NCI-H1436 (cell line): ENCODE results near the gene FLNA.
A peak's percentile ranks its signal among the peaks of the same experiment; 100 is the strongest.
"Not testable (repeated sequence)": the region's sequence is repeated elsewhere in the genome, so short reads cannot be mapped to it uniquely, and the experiment has no call there.

Experiments
- DNase-seq: peaks from one replicate; lab custom pipeline; 2025; lab: John Stamatoyannopoulos, UW

Gene FLNA

GRCh38 chrX:154398668-154399526 lies 24.5 kb upstream of the FLNA start:
- peak; percentile 81 for DNase-seq

- peak; percentile 98 for DNase-seq
Measured at GRCh38 chrX:154397888-154398667, 23.6 kb upstream of the FLNA start, which contains the start of gene RPL10. TSS of gene RPL10 (plus strand) at chrX:154398377. CDS start at chrX:154398520, 143 bp downstream.

- DNase-seq: peak; percentile 59
Measured at GRCh38 chrX:154396973-154397887, 22.8 kb upstream of the FLNA start.

GRCh38 chrX:154396363-154396762 lies 21.9 kb upstream of the FLNA start:
- DNase-seq: not testable (repeated sequence)

GRCh38 chrX:154389812-154390747 lies 15.6 kb upstream of the FLNA start:
- DNase-seq: not testable (repeated sequence)

- not testable (repeated sequence) for DNase-seq
Measured at GRCh38 chrX:154388649-154389048, 14.2 kb upstream of the FLNA start.

GRCh38 chrX:154388094-154388493 lies 13.7 kb upstream of the FLNA start:
- not testable (repeated sequence) for DNase-seq

GRCh38 chrX:154384284-154384892 lies 10.0 kb upstream of the FLNA start:
- DNase-seq: no peak

GRCh38 chrX:154383359-154384283 lies 9.2 kb upstream of the FLNA start:
- no peak for DNase-seq

GRCh38 chrX:154382483-154383069 lies 8.1 kb upstream of the FLNA start:
- DNase-seq: no peak

GRCh38 chrX:154381271-154381670 lies 6.8 kb upstream of the FLNA start:
- DNase-seq: no peak

GRCh38 chrX:154380787-154381186 lies 6.4 kb upstream of the FLNA start:
- DNase-seq: no peak

- DNase-seq: no peak
Measured at GRCh38 chrX:154380153-154380552, 5.7 kb upstream of the FLNA start.

- DNase-seq: no peak
Measured at GRCh38 chrX:154379569-154379951, 5.1 kb upstream of the FLNA start.

GRCh38 chrX:154378799-154379568 lies 4.5 kb upstream of the FLNA start, which contains the start of gene EMD:
TSS of gene EMD (plus strand) at chrX:154379295. CDS start at chrX:154379485, 190 bp downstream.
- DNase-seq: peak; percentile 100

- peak; percentile 54 for DNase-seq
Measured at GRCh38 chrX:154378059-154378798, 3.8 kb upstream of the FLNA start.

GRCh38 chrX:154376774-154377173 lies 2.3 kb upstream of the FLNA start:
- DNase-seq: no peak
